ENCODE measurements around the gene DCAF12. TPM values are rescaled to one million over a fixed set of nuclear protein-coding genes. Genes with fewer than 3 reads are reported as not detected.
"Not testable (repeated sequence)": the region's sequence is repeated elsewhere in the genome, so short reads cannot be mapped to it uniquely, and the experiment has no call there.

Gene DCAF12
- polyA plus RNA-seq, 2 of the 4 experiments (the other 2 are of a cell fraction) = 28.5 to 56.5 TPM

GRCh38 chr9:34045903-34046302 is 80.6 kb downstream of the DCAF12 start:
- ChIA-PET POLR2A (interaction anchor here (1.0 kb wide), 1 partner anchor 133 kb away, joined by 3 read pairs; the partner anchor contains the start of gene UBAP1), CTCF (interaction anchor here (0.6 to 2.5 kb wide), 4 partner anchors 15 to 234 kb away, joined by 3 to 7 read pairs (median 4); no protein-coding TSS in a partner anchor)
- ATAC-seq (no peak), DNase-seq (ENCODE audit: low read depth in 1 of 2, low spot score in 1 of 2) (no peak), FAIRE-seq (no peak)
- peaks cover 29% of the 10 kb centered on the region for H3K4me1 ChIP-seq
- peak overlapping the region; percentile 92 for H3K4me2 ChIP-seq
- no peak overlapping the region for H3K27ac ChIP-seq
- no peak overlapping the region for H3K4me3 ChIP-seq
- no peaks in the 10 kb centered on the region for H3K9me3 ChIP-seq
- WGBS (ENCODE audit: missing lambda C conversion rate) = 77% methylated on average over 3 of the region's 3 CpGs
- TF ChIP-seq RCOR1 (IDR thresholded peaks at IDR 0.05; ENCODE audit: low read depth, low read length) (no peak), CBX2 (IDR thresholded peaks at IDR 0.05; ENCODE audit: borderline replicate concordance, low read depth) (no peak), HMGXB4 (CRISPR knock-in tag; IDR thresholded peaks at IDR 0.05; ENCODE audit: borderline replicate concordance) (no peak), MAFK (IDR thresholded peaks at IDR 0.05; ENCODE audit: partially characterized antibody) (peak; percentile 69), RFX5 (IDR thresholded peaks at IDR 0.05) (no peak)

GRCh38 chr9:34042074-34042473 is 84.4 kb downstream of the DCAF12 start:
- H3K4me2 ChIP-seq; DNase-seq (ENCODE audit: low read depth in 1 of 2, low spot score in 1 of 2); ATAC-seq; H3K27ac ChIP-seq; H3K4me3 ChIP-seq; H3K9me3 ChIP-seq; FAIRE-seq; POLR2A ChIA-PET: not testable (repeated sequence)
- H3K4me1 ChIP-seq = peaks cover 33% of the 10 kb centered on the region; the same call in 2 of the 3 replicates
- CTCF ChIA-PET = interaction anchor here (0.6 to 1.6 kb wide), 4 partner anchors 20 to 610 kb away, joined by 3 to 7 read pairs (median 4); partner anchors contain the start of gene IL11RA
- 94% methylated on average over 10 of the region's 10 CpGs for WGBS (ENCODE audit: missing lambda C conversion rate)

DNA sequence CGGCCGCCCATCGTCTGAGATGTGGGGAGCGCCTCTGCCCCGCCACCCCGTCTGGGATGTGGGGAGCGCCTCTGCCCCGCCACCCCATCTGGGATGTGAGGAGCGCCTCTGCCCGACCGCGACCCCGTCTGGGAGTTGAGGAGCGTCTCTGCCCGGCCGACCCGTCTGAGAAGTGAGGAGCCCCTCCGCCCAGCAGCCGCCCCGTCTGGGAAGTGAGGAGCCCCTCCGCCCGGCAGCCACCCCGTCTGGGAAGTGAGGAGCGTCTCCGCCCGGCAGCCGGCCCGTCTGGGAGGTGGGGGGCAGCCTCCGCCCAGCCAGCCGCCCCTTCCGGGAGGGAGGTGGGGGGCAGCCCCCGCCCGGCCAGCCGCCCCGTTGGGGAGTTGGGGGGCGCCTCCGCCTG is 87.6 kb downstream of the DCAF12 start:
- peak overlapping the region in 1 of 2 experiments; percentile 54; a peak in 2 of 6 replicates for H3K27ac ChIP-seq
- WGBS (ENCODE audit: missing lambda C conversion rate) = no CpG with 5 or more reads among the region's 37 CpGs
- H3K4me1 ChIP-seq = peaks cover 42% of the 10 kb centered on the region
- H3K4me3 ChIP-seq; H3K9me3 ChIP-seq; DNase-seq (ENCODE audit: low read depth in 1 of 2, low spot score in 1 of 2); ATAC-seq; CTCF ChIA-PET; POLR2A ChIA-PET; FAIRE-seq; H3K4me2 ChIP-seq: not testable (repeated sequence)

DNA sequence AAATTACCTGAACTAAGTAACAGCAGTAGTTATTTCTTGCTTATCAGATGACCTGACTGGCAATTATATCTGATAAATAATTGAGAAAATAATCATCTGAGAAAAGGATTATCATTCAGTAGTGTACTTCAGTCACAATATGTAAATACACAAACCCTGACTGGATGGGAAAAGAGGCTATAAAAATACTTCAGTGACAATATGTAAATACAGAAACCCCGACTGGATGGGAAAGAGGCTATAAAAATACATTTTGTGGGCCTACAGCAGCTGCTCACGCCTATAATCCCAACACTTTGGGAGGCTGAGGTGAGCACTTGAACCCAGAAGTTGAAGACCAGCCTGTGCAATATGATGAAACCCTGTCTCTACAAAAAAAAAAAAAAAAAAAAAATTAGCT is 88.9 kb downstream of the DCAF12 start:
- CTCF ChIA-PET = interaction anchor here (0.6 kb wide), 1 partner anchor 235 kb away, joined by 3 read pairs; no protein-coding TSS in a partner anchor
- Histone ChIP-seq H3K4me1 (peaks cover 44% of the 10 kb centered on the region), H3K9me3 (no peaks in the 10 kb centered on the region), H3K4me3 (no peak overlapping the region), H3K4me2 (no peak overlapping the region), H3K27ac (no peak overlapping the region)
- ATAC-seq (no peak; a peak in 1 of 6 replicates), FAIRE-seq (no peak), DNase-seq (ENCODE audit: low read depth in 1 of 2, low spot score in 1 of 2) (no peak)
- POLR2A ChIA-PET = no interaction called here
- TF ChIP-seq CBX2 (IDR thresholded peaks at IDR 0.05; ENCODE audit: borderline replicate concordance, low read depth) (no peak), MAZ (IDR thresholded peaks at IDR 0.05; ENCODE audit: borderline replicate concordance, low read depth, low read length) (no peak), POLR2AphosphoS2 (conservative IDR thresholded peaks at IDR 0.05; ENCODE audit: low read length) (no peak), ZC3H11A (IDR thresholded peaks at IDR 0.05) (no peak), CHD2 (IDR thresholded peaks at IDR 0.05; ENCODE audit: low read length, partially characterized antibody) (no peak), HMGXB4 (CRISPR knock-in tag; IDR thresholded peaks at IDR 0.05; ENCODE audit: borderline replicate concordance) (no peak), KDM1A (IDR thresholded peaks at IDR 0.05; ENCODE audit: low read depth) (no peak)
- 37% methylated on average over 2 of the region's 2 CpGs for WGBS (ENCODE audit: missing lambda C conversion rate)

- H3K27ac ChIP-seq = peak overlapping the region in 1 of 2 experiments; percentile 29; a peak in 1 of 6 replicates
- no peaks in the 10 kb centered on the region for H3K9me3 ChIP-seq
- peaks cover 44% of the 10 kb centered on the region for H3K4me1 ChIP-seq
- ChIA-PET CTCF (interaction anchor here (1.1 kb wide), 1 partner anchor 14 kb away, joined by 3 read pairs; no protein-coding TSS in a partner anchor), POLR2A (interaction anchor here (1.4 kb wide), 1 partner anchor 12 kb away, joined by 6 read pairs; the partner anchor contains the start of gene UBAP2)
- no peak overlapping the region for H3K4me3 ChIP-seq
- no peak for DNase-seq (ENCODE audit: low read depth in 1 of 2, low spot score in 1 of 2)
- WGBS (ENCODE audit: missing lambda C conversion rate) = 84% methylated on average over 5 of the region's 5 CpGs
- no peak overlapping the region for H3K4me2 ChIP-seq
- ATAC-seq = peak in 1 of 2 experiments; percentile 43; a peak in 2 of 6 replicates
- FAIRE-seq = no peak
- TF ChIP-seq HOXA7 (CRISPR knock-in tag; IDR thresholded peaks at IDR 0.05) = no peak
- TF ChIP-seq RFX5 (IDR thresholded peaks at IDR 0.05) = no peak
- no peak for TF ChIP-seq SREBF2 (IDR thresholded peaks at IDR 0.05)
- TF ChIP-seq FOSL2 (IDR thresholded peaks at IDR 0.05) = no peak
- TF ChIP-seq FOSL2 (CRISPR knock-in tag; IDR thresholded peaks at IDR 0.05) = no peak
- no peak for TF ChIP-seq CEBPB (IDR thresholded peaks at IDR 0.05)
- no peak for TF ChIP-seq JUNB (IDR thresholded peaks at IDR 0.05)
- TF ChIP-seq GATA3 (IDR thresholded peaks at IDR 0.05; ENCODE audit: borderline replicate concordance) = no peak
- no peak for TF ChIP-seq MAZ (IDR thresholded peaks at IDR 0.05; ENCODE audit: borderline replicate concordance, low read depth, low read length)
- TF ChIP-seq RARB (CRISPR knock-in tag; IDR thresholded peaks at IDR 0.05) = no peak
- no peak for TF ChIP-seq HOXB5 (CRISPR knock-in tag; IDR thresholded peaks at IDR 0.05)
- no peak for TF ChIP-seq POLR2A (IDR thresholded peaks at IDR 0.05; ENCODE audit: low read length)
- TF ChIP-seq NR3C1 (IDR thresholded peaks at IDR 0.05) = no peak
- TF ChIP-seq CHD4 (IDR thresholded peaks at IDR 0.05; ENCODE audit: borderline replicate concordance) = no peak
- TF ChIP-seq HOXB13 (CRISPR knock-in tag; IDR thresholded peaks at IDR 0.05; ENCODE audit: low read depth) = no peak
- no peak for TF ChIP-seq ZFP36 (IDR thresholded peaks at IDR 0.05; ENCODE audit: borderline replicate concordance, partially characterized antibody)
- no peak for TF ChIP-seq JUN (IDR thresholded peaks at IDR 0.05)
- no peak for TF ChIP-seq KDM1A (IDR thresholded peaks at IDR 0.05; ENCODE audit: low read depth)
- TF ChIP-seq EP300 (IDR thresholded peaks at IDR 0.05) = no peak
These were observed 89.9 kb downstream of the DCAF12 start for GRCh38 chr9:34036625-34037024.
